Liver (tissue), 3 donors: Measurements from ENCODE around the gene IL1R2.

ENCODE experiments used
- CTCF ChIP-seq: fragments of 150-350 bp; IDR thresholded peaks from 2 replicates; pipeline ENCODE4 v1.5.1; 2017; ENCODE audit warnings: improper control_type of control experiment, low read depth, low read length; ENCODE audit not compliant: missing input control
- EGR1 ChIP-seq, 2 donors: IDR thresholded peaks; 2 replicates each; pipeline ENCODE4 v1.6.1; 2016 to 2018; ENCODE audit warnings: antibody characterized with exemption in 2 of 2, low read depth in 2 of 2
- RAD21 ChIP-seq, 2 donors: IDR thresholded peaks; 2 replicates each; pipeline ENCODE4 v1.6.1; 2016; ENCODE audit warnings: antibody characterized with exemption in 2 of 2, mild to moderate bottlenecking in 2 of 2
- TAF1 ChIP-seq: conservative IDR thresholded peaks from 2 replicates; pipeline ENCODE4 v1.6.1; 2016; ENCODE audit warnings: antibody characterized with exemption, mild to moderate bottlenecking
- donor health status: healthy.
- donor health status: healthy.

GRCh38 chr2:102066554-102066953 is 74.8 kb downstream of the IL1R2 start:
- no peak for TF ChIP-seq CTCF
- no peak for TF ChIP-seq EGR1 (IDR thresholded peaks at IDR 0.05; ENCODE audit: low read depth in 2 of 2)
- TF ChIP-seq TAF1 = no peak
- no peak for TF ChIP-seq RAD21 (IDR thresholded peaks at IDR 0.05)
